HK-2 (cell line): ENCODE measurements around the gene PRDM16.
"Not testable (repeated sequence)": the region's sequence is repeated elsewhere in the genome, so short reads cannot be mapped to it uniquely, and the experiment has no call there.

ENCODE experiments used
- DNase-seq: peaks from one replicate; pipeline ENCODE4 v3.0.0-alpha.2; 2018; ENCODE audit not compliant: unreplicated experiment

The PRDM16 gene

GRCh38 chr1:3226701-3227350 is 157.8 kb downstream of the PRDM16 start:
- DNase-seq = no peak

DNA sequence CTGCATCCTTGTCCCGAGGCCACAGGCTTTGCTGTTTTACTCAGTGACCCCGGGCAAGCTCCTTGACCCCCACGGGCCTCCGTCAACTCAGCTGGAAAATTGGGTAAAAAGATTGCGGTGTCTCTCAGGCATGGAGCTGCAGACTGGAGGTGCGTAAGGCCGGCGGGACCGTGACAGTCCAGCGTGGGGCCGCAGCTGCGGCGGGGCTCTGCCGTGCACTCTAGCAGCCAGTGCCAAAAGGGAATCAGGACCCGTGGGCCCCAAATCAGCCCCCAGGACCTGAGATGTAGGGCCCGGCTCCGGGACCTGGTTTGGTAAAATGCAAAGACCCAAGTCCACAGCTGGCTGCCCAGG is 158.3 kb downstream of the PRDM16 start:
- DNase-seq = no peak

DNA sequence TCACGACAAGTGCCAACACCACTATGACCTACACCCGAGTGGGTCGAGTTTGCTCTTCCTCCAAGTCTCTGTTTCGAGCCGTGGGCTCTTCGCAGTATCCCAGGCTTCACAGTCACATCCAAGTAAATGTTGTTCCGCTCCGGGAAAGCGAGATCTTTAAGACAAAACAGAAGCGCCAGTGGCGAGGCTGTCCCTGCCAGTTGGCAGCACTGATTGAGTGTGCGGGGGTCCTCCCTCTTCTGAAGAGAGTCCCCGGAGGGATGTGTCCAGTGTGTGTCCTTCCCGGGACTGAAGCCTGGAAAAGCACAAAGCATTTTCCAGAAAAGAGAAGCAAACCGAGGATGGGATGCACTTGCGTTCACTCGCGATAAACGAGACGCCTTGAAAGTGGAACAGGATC is 158.9 kb downstream of the PRDM16 start:
- DNase-seq = no peak

GRCh38 chr1:3229081-3229725 is 160.2 kb downstream of the PRDM16 start:
- no peak for DNase-seq

GRCh38 chr1:3230553-3230952 is 161.6 kb downstream of the PRDM16 start:
- DNase-seq = no peak

DNA sequence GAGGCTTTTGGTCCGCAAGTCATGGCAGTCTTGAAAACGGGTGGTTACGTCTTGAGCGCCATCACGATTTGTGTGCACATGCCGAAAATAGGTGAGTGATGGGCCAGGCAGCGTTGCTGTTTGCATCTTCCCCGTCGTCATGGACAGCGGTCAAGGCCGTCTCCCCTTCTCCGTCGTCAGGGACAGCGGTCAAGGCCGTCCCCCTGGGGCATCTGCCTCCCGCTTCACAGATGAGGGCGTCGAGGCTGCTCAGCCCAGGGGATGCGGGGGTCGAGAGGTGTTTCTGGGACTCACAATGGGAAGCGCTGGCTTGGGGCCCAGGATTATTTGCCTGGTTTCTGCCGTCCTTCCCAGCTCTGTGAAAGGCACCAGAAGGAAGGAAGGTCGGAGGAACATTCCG is 162.2 kb downstream of the PRDM16 start:
- no peak for DNase-seq

DNA sequence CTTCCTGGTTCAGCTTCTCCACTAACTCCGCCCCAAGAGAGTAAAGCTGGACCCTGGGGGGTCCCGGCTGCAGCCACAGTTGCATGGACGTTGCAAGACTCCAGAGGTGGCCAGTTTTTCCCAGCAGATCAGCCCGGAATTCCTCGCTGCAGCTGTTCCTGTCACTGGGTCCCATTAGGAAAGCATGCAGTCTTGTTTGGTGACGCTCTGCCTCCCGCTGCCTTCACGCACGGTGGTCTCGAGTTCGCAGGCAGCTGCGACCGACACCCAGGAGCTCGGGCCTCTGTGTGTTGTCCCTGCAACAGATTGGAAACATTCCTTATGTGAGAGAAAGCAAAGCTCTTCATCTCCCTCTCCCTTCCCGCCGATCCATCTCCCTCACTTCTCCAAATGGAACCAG is 162.8 kb downstream of the PRDM16 start:
- DNase-seq = no peak

DNA sequence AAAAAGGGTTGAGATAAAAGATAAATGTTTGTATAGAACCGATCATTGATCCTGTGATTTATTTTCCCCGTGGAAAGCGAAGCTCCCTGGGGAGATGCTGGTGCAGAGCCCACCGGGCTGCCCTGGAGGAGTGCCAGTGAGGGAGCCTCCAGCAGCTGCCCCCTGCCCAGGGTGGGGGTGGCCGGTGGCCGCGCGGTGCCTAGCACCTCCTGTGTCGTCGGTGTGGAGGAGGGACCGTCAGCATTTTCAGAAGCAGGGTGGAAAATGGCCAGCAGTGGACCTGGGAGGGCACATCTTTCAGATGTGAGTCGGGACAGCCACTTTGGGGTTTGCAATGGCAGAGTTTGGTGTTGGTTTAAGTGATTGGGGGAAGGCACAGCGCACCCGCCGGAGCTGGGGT is 164.0 kb downstream of the PRDM16 start:
- DNase-seq = no peak

GRCh38 chr1:3233551-3233950 is 164.5 kb downstream of the PRDM16 start:
- DNase-seq = no peak

- no peak for DNase-seq
Measured at GRCh38 chr1:3234281-3234680, 165.3 kb downstream of the PRDM16 start.

GRCh38 chr1:3234956-3235355 is 166.0 kb downstream of the PRDM16 start:
- no peak for DNase-seq

DNA sequence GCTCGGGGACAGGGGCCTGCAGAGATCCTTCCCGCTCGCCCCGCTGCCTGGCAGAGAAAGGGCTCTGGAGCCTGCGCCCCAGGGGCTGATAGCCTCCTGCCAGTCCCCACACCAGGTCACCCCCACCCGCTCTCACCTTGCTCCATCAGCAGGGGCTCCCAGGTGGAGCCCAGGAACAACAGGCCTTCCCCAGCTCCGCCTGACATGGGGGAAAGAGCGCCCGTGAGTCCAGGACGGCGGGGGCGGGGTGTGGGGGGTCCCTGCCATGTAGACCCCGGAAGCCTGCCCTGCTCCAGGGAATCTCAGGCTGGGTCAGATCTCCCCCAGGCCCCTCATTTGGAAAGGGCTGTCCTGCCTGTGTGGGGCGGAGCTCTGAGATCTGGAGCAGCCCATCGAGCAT is 166.5 kb downstream of the PRDM16 start:
- no peak for DNase-seq

- DNase-seq = no peak
Measured at GRCh38 chr1:3236361-3236760, 167.4 kb downstream of the PRDM16 start.

- no peak for DNase-seq
Measured at GRCh38 chr1:3236955-3237354, 168.0 kb downstream of the PRDM16 start.

- DNase-seq = no peak
Measured at GRCh38 chr1:3237570-3237969, 168.6 kb downstream of the PRDM16 start.

GRCh38 chr1:3237994-3238702 is 169.1 kb downstream of the PRDM16 start:
- no peak for DNase-seq

DNA sequence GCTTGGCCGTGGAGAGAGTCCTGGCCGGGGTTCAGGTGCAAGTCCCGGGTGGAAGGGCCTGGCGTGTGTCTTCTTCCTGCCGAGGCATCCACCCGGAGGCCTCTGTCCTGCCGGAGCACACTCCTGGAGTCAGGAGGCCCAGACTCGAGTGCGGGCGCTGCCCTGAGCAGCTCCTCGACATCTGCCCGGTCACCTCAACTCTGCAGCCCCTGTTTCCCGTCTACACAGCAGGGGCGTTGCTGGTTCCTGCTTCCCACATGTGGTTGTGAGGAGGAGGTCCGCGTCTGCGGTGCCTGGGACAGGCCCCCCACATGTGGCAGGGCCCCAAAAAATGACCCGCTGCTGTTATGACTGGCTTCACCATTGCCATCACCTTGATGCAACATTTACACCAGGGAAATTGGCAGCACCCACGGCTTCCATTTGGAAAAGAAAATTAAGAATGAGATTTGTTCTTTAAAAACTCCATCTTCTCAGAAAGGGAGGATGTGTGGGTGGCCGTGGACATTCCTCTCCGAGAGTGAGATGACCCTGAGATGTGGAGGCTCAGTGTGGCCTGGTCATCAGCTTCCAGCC is 169.8 kb downstream of the PRDM16 start:
- no peak for DNase-seq

- not testable (repeated sequence) for DNase-seq
Measured at GRCh38 chr1:3239991-3240390, 171.0 kb downstream of the PRDM16 start.

DNA sequence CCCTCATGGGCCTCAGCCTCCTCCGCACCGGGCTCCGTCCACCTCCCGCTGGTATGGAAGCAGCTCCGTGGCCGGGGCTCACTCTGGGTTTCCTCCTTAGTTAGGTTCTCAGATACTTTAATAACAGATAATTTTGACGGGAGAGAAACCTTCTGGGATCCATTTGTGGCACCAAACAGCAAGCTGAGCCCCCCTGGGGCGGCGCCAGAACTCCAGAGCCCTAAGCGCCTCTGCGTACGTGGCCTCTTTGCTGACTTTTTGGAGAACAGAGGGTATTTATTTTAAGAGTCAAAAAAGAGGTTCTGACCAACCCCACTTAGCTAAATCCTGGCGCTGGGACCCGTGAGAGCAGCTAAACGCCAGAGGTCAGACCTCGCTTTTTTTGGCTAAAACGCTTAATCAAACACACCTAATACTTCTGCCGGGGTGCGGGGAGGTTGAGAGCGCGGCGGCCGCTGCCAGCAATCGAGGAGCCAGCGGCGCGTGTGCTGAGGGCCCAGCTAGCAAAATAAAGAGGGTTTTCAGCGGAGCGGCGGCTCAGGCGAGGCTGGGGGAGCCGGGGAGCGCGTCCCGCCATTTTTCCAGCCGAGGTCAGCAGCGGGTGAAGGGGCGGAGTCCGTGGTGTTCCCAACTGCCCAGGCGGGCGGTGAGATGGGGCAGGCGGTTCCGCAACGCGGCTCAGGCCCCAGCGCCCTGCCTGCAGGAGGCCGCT is 171.7 kb downstream of the PRDM16 start:
- no peak for DNase-seq

GRCh38 chr1:3241236-3241550 is 172.2 kb downstream of the PRDM16 start:
- no peak for DNase-seq

- no peak for DNase-seq
Measured at GRCh38 chr1:3241673-3242407, 172.8 kb downstream of the PRDM16 start.
